Fibroblast of skin of right biceps (primary cell): ENCODE results near the gene FHIT.

Source experiments
- DNase-seq: peaks from one replicate; pipeline ENCODE4 v3.0.0-alpha.2; 2013

FHIT gene

DNA sequence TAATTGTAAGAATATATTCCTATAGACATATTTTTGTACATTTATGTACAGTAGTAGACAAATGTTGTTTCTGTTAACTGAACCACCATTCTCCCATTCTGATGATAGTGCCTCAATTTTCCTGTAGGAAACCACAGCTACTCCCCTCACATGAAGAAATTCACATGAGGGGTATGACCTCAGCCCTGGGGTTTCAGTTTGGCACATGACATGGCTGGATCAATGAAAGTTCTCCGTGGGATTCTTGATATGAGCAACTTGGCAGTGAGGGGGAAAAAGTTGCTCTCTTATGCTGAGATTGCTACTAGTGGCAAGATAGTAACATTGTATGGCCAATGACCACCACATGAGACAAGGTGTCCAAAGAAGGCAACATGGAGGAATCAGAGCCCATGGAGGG lies 1111.1 kb downstream of the FHIT start:
- no peak for DNase-seq

DNA sequence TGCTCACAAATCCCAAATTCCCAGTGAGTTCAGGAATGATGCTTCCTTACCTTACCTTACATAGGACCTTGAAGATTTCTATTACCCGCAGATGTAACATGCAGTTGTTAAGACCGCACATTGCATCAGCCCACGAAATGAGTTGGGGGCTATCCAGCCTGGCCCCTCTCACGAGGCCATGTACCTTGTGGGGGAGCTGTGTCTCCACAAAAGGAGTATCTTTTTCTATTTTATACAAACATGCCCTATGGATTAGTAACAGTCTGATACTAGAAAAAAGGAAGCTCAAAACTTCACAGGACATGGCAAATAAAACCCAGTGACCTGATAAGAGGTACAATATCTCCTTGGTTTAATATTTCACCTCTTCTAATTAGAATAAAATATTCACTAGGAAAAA lies 1114.7 kb downstream of the FHIT start:
- no peak for DNase-seq

DNA sequence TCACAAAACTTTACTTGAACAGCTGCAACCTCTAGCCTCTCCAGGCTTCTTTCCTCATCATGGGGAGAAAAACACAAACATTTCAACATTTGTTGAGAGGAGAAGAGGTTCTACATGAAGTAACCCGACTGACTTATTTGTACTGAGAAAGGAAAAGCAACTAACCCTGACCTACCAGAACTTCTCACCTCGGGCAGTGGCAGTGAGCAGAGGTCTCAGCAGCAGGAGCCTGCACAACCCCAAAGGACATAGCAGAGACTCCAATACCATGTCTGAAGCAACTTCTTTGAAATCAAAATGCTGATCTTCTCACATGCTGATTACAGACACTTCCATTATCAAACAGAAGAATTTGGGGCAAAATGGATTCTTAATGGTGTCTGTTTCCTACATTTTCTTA lies 1115.8 kb downstream of the FHIT start:
- DNase-seq: no peak

DNA sequence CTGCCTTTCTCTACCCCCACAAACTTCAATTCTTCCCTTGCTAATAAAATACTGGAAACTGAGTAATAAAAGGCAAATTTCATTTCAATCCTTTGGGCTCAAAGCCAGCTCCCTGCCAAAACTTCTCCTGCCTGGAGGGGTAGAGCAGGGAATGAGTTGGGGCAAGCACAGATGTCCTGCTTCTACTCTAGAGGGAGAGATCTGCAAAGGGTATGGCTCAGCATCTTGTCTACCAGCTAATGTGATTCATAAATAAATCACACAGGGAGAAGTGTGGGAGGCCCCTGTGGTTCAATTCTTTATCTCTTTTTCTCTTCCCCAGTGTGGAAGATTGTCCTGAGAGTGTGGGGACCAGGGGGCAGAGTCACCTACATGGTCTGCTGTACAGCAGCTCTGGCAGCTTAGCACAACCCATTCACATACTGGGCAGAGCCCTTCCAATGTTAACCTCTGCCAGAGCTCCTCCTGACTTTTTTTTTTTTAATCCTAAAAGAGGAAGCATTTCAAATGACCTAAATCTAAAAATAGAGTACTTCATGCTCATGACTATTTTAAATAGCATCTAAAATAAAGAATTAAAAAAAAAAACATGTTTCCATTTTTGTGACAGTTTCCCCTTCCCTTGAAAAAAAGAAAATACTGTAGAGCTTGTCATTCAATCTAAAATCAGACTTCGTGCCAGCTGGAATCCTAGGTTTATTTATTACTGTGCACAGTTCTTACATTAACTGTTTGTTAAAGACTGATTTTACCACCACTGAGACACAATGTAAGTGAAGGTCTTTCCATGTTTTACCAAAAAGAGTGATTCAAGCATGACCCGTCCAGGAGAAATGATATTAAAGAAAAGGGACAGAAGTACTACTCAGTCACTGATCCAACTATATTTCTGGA lies 1117.7 kb downstream of the FHIT start:
- DNase-seq: peak; percentile 3

DNA sequence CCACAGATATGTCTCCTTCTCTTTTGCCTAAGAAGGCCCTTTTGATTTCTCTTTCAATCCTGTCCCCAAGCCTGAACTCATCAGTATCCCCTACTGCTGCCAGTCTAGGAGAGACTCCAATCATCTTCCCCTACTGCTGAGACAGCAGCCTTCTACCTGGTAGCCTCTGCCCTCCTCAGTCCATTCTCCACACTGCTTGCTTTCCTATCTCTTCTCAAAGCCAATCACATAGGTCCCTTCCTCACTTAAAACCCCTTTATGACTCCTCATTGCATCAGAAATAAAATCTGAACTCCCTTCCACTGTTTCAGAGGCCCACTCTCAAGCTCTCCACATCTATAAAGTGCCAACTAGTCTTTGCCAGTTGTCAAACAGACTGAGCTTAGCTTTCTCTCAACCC lies 1119.6 kb downstream of the FHIT start:
- no peak for DNase-seq

DNA sequence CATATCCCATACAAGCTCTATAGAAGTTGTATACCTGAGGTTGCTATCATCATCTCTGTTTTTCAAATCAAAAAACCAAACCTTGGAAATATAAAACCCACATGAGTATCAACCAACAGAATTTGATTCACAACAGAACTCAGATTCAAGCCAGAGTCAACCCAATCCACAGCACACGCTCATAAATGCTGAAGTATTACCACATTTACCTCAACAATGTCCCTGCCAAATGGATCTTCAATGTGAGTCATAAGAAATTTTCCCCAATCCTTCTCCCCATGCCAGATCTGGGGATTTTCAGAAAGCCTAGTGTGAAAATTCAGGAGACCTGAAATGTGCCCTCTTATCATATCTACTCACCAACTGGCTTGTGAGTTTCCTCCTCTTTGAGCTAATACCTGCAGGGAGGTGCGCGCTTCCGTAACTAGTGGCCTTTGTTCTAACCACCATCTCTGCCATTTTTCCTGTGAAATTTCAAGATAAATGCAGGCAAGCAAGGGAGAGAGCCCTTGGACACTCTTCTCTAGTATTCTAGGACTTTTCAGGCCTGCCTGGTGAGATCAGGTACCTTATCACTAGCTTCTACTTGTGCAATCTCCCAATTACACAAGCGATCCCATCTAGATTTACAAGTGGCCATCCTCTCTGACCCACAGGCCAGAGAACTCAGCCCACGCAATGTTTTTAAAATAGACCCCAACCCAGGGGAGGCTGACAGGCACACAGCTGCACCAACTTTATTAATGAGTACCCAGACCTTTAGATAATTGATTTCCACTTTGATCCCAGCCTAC lies 1124.5 kb downstream of the FHIT start:
- peak; percentile 36 for DNase-seq

DNA sequence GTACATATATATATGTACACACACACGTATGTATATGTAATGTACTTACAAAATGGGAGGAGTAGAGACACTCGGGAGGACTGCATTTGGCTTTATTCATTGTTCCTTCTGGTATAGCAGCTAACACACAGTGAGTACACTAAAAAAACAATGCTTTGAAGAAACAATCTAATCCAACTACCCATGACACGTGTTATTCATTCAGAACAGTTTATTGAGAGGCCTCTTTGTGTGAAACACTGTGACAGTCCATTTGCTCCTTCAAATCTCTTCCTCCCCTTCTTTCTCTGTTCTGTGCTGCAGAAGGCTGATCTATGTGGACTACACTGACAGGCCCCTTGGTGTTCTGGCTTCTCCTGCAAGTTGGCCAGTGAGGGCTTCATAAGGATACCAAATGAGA lies 1125.6 kb downstream of the FHIT start:
- no peak for DNase-seq

DNA sequence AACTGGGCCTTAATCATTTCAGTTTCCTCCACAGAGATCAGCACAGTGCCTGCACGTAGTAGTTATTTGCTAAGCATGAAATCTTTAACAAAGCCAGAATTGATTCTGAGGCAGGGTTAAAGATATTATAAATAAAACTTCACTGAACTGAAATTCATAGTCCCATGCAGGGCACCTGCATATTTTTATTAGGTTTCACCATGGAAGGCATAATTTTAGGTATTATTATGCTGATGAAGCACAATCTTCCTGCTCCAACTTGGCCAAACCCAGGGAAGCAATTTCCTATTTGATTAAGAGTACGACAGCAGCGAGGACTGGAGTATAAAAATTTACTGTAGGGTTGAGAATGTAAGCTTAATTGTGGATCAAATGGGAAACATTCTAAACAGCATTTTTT lies 1131.0 kb downstream of the FHIT start:
- no peak for DNase-seq

DNA sequence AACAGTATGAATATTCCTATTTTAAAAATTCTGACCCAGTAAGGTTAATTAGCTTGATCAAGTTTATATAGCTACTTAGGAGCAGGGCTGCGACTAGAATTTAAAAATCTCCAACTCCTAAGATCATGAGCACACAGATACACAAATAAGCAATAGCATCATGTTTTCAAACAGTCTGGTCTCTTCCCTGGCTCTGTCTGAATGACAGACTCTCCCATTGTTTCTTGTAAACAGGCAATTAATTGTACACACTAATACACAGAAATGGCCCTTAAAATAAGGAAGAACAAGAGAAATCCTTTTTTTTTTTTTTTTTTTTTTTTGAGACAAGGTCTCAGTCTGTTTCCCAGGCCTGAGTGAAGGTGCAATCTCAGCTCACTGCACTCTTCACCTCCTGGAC lies 1137.1 kb downstream of the FHIT start:
- no peak for DNase-seq

DNA sequence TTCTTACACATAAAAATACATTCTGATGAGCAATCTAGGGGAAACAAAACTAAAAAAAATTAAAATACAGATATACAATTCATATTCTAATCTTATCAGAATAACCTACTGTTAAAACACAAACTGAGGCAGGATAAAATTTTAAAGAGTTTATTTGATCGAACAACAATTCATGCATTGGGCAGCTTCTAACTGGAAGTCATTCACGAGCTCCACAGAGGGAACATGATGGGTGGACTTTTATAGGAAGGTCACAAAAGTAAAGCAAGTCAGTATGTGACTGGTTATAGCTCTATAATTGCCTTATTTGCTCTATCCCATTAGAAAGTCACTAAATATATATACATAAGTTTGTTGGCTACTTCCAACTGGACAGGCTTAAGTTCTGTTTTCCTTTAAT lies 1144.0 kb downstream of the FHIT start:
- DNase-seq: no peak

DNA sequence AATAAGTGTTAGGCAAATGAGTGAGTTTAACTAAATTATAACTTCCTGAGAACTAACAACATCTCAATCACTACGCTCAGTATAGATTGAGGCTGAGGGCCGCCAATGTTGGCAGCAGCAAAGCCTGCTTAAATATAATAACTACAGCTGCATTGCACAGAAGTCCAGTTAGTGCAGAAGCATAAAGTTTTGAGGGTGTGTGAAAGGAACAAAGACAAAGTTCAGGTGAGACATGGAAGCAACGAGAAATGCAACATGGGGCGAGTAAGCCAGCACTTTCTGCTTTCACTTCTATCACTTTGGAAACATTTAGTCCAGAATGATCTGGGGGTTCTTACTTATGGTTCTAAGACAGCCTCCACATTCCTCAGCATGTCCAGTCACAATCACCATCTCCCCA lies 1149.1 kb downstream of the FHIT start:
- no peak for DNase-seq

DNA sequence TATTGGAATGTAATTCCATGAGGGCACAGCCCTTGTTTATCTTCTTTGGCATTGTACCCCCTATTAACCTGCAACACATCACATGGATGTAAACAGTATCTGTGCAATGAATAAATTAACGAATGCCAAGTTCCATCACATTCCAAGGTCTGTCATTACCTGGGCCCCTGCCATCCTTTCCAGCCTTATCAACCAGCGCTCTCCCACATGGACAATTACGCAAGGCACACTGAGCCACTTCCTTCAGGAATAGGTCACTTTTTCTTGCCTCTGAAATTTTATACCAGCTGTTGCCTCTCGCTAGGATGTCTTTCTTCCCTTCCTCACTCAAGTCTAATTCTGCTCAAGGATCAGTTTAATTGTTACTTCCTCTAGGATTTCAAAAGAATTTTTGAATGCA lies 1149.6 kb downstream of the FHIT start:
- DNase-seq: no peak

DNA sequence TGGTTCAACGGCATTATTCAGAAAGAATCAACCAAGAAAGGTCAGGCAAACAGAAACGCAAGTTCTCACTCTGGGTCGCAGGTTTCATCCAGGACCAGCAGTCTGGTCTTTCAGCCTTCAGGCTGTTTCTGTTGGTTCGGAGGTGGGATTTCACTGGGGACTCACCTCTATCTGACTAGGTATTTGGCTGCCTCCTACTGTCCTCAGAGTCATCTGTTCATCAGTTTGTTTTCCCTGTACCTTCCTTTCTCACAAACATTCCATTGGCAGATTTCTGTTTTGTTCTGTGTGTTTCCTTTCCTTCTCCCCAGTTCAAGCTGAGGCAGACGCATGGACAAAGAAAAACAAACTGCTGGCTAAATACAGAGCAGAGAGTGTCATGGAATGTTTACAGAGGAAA lies 1154.8 kb downstream of the FHIT start:
- DNase-seq: no peak

DNA sequence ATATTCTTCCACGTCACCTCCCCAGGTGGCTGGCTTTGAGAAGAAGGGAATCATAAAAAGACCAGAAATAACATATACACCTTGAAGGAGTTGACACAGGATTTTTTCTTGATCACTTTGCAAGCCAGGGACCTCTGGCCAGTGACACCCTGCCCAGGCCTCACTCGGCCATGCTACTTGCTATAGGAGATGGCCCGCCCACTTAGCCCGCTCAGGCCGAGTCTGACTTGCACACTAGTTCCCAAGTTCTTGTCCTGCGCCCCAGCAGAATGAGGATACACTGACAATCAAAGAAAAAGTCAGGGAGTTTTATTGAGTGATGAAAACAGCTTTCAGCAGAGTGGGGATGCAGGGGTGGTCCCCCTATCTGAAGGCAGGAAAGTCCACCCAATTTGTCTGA lies 1155.3 kb downstream of the FHIT start:
- no peak for DNase-seq

DNA sequence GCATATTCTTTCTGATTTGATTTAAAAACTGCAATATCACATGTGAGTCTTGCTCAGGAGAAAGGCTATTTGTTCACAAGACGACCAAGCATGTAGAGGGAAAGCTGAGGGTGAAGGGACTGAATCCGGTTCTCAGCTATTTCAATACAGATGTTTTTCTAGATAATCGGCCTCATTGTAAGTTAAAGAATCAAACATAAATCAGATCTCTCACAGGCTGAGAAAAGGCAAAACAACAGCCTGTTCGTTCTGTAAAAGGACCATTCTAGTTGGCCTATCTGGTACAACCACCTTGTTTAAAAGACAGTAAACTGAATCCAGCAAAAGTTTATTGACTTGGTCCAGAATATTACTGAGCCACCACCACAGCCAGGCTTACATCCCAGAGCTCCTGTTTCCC lies 1155.7 kb downstream of the FHIT start:
- DNase-seq: no peak

DNA sequence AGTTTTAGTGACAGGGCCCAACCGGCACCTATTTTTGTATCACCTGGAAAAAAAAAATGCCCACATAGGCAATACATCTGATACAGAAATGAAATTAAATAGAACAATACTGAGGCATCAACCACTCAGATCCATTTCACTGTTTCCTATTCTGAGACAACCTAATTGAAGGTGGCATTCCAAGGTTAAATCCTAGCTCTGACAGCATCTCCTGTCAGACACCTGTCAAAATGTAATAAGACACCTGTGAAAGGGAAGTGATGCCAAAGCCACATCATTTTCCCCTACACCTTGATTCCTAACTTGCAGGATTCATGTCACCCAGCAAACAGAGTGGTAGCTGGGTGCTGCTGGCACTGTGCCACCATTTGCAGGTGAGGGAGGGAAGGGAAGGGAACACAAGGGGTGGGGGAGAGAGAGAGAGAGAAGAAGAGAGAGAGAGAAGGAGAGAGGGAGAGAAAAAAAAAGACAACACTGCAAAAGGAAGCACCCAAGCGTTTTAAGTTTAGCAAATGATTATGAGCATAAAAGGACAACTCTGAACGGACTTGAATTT lies 1156.8 kb downstream of the FHIT start:
- DNase-seq: no peak

DNA sequence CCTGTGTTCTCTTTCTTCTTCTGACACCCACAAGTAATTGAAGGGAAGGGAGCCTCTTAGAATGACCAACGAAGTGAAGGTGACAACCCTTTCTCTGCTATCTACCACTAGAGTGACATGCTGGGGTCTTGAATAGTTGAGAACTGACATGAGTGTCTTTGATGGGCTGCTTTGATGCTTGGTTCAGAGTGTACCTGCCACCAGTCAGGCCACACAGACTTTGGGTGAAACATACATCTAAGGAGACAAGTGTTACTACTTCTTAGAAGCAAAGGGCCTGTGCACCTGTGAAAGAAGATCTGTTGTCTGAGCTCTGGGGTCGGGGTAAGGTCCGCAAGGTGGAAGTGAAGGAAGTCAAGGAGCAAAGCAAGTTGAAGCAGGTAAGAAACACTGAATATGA lies 1160.7 kb downstream of the FHIT start:
- DNase-seq: no peak

DNA sequence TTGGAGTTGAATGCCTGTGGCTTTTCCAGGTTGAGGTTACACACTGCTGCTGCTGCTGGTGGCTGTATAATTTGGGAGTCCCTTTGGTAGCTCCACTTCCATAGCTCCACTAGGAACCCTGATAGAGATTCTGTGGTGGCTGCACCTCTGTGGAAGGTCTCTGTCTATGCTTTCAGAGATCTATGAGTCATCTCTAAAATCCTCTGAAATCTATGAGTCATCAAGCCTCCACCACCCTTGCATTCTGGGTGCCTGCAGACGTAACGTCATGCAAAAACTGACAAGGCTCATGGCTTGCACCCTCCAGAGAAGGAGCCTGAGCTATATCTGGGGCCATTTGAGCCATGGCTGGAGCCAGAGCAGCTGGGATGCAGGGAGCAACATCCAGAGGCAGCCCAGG lies 1164.4 kb downstream of the FHIT start:
- peak; percentile 71 for DNase-seq

DNA sequence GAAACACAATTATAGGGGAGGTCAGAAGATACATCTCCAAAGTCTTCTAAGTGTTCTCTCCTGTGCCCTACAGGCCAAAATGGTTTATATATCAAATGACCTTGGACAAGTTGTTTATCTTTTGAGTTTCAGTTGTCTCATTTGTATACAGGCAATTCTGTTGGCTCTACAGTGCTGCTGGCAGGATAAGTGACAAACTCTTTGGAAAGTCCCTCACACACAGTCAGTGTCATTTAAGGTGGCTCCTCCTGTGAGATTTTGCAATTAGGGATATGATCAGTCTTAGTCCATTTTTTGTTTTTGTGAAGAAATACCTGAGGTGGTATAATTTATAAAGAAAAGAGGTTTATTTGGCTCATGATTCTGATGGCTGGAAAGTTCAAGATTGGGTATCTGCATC lies 1165.6 kb downstream of the FHIT start:
- DNase-seq: no peak

DNA sequence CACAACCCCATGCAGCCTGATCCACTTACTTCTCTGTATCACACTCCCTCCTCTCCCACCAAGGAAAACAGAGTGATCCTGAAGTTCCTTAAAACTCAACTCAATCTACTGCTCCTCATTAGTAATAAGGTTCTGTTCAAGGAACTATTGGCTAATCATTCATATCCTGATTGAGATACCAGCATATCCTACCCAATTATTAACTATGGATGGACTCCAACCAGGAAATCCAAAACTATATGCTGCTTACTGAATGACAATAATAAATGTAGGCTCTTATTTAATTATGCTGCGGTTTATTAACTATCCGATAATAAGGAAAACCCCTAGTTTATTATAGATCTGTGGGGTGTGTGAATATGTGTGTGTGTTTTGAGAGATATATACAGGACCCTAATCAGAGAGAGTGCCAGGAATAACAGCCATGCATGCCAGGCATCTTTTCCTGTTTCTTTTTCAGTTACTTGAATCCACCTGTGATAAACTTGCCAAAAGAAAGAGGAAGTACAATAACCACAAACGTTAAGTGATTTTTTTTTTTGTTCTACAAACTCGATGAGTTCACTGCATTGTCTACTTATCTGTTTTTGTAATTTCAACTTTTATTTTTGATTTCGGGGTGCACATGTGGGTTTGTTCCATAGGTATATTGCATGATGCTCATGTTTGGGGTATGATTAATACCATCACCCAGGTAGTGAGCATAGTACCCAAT lies 1169.7 kb downstream of the FHIT start:
- no peak for DNase-seq

DNA sequence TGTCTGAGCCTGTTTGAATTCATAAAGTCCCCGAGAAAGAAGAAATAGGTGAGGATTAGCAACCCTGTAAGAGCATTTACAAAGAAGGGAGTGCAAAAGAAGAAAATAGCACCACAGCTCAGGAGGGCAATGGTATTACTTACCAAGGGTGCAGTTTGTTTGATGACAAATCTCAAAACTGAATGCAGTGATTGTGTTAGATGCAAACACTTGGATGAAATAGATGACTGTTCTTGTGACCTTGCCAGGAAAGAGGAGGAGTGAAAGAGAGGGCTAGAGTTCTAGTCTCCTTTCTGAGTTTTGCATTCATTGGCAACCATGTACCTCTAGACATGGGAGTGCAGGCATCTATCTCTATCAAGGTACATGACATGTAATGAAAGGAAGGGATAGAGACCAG lies 1170.6 kb downstream of the FHIT start:
- no peak for DNase-seq

DNA sequence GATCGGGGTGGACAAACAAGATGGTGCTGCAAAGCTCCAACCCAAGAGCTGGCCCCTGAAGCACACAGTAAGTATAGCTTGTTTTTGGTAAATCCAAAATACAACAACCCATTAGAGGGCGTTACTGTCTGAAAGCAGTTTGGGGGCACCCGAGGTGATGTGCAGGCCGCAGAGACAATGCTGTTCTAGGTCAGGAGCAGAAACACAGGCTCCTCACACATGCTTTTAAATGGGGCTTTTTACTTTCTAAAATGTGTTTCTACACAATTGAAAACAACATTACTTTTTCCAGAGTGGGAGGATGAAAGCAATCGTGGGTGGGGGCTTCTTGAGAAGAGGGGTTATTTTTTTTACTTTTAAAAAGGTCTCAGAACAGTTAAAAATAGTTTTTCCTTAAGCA lies 1172.2 kb downstream of the FHIT start:
- no peak for DNase-seq

DNA sequence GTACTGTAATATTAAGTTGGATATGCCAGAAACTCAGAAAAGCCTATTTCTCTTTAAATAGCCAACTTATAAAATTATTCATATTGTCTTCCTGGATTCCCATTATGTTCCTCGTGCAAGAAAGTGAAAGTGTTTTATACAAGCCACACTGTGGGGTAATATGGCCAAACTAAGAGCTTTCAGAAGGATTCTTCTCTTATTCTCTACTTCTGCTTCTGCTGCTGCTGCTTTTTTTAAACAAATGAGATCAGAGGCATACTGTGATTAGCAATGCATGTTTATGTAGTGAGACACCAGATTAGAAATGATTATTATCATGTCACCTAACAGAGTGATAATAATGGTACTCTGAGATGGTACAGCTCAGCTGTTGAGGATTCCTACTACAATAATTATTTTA lies 1174.9 kb downstream of the FHIT start:
- no peak for DNase-seq
